WTC11 (cell line): ENCODE data around the gene KIAA1958. TPM values are rescaled to one million over a fixed set of nuclear protein-coding genes. Genes with fewer than 3 reads are reported as not detected.
A peak's percentile ranks its signal among the peaks of the same experiment; 100 is the strongest.

Experiments
- E2F5 ChIP-seq: sonication (generic); formaldehyde crosslinking; IDR thresholded peaks from 2 replicates; pipeline ENCODE4 v1.8.1; 2022; ENCODE audit warnings: mild to moderate bottlenecking, moderate library complexity, missing genetic modification reagents
- GTF2I ChIP-seq: fragments of 250-450 bp; sonication (Bioruptor Pico); conservative IDR thresholded peaks from 2 replicates; pipeline ENCODE4 v1.4.0; 2021; ENCODE audit warnings: mild to moderate bottlenecking
- MYBL2 ChIP-seq: sonication (generic); formaldehyde crosslinking; IDR thresholded peaks from 2 replicates; pipeline ENCODE4 v1.8.1; 2023; ENCODE audit warnings: mild to moderate bottlenecking, moderate library complexity, missing genetic modification reagents
- NFE2L1 ChIP-seq: sonication (generic); formaldehyde crosslinking; IDR thresholded peaks from 2 replicates; pipeline ENCODE4 v1.8.1; 2023; ENCODE audit warnings: missing genetic modification reagents
- NFYB ChIP-seq: sonication (generic); formaldehyde crosslinking; conservative IDR thresholded peaks from 2 replicates; pipeline ENCODE4 v1.8.0; 2022; ENCODE audit warnings: low read depth, missing genetic modification reagents
- PRDM15 ChIP-seq: sonication (generic); formaldehyde crosslinking; IDR thresholded peaks from 2 replicates; pipeline ENCODE4 v1.8.0; 2022; ENCODE audit warnings: missing genetic modification reagents
- TEAD1 ChIP-seq: sonication (generic); formaldehyde crosslinking; IDR thresholded peaks from 2 replicates; pipeline ENCODE4 v1.8.0; 2022; ENCODE audit warnings: mild to moderate bottlenecking, missing genetic modification reagents
- ZBTB21 ChIP-seq: sonication (generic); formaldehyde crosslinking; IDR thresholded peaks from 2 replicates; pipeline ENCODE4 v1.8.1; 2023; ENCODE audit warnings: mild to moderate bottlenecking, missing genetic modification reagents, borderline replicate concordance
- ZBTB43 ChIP-seq: sonication (generic); formaldehyde crosslinking; IDR thresholded peaks from 2 replicates; pipeline ENCODE4 v1.8.1; 2023; ENCODE audit warnings: mild to moderate bottlenecking, missing genetic modification reagents
- ZNF425 ChIP-seq: fragments of 250-450 bp; sonication (Bioruptor Pico); conservative IDR thresholded peaks from 2 replicates; pipeline ENCODE4 v1.9.0; 2021; ENCODE audit warnings: mild to moderate bottlenecking
- total RNA-seq: library from RNA; stranded (reverse); gene quantifications from 3 replicates; pipeline ENCODE4 v1.2.3, GENCODE V29; 2021
- TF ChIP-seq, protein P1 (sequence below): sonication (generic); formaldehyde crosslinking; IDR thresholded peaks from 2 replicates; pipeline ENCODE4 v1.8.0; 2022; ENCODE audit warnings: mild to moderate bottlenecking, missing genetic modification reagents

Gene KIAA1958
- total RNA-seq, 1 experiment from 2014 or later: 41.0 TPM

GRCh38 chr9:112717661-112718331 lies 231.2 kb downstream of the KIAA1958 start, which contains the start of gene INIP (continued):
- TF ChIP-seq TEAD1 (0 out of 2 replicates have a peak, but pooled peaks have one; percentile 28), ZBTB43 (CRISPR knock-in tag) (0 out of 2 replicates have a peak, but pooled peaks have one; percentile 27), NFE2L1 (CRISPR knock-in tag) (peak; percentile 82; the same call in 1 of the 2 replicates), ZNF425 (CRISPR knock-in tag) (no peak), PRDM15 (CRISPR knock-in tag) (no peak), ZBTB21 (peak; percentile 77), GTF2I (CRISPR knock-in tag) (no peak), MYBL2 (CRISPR knock-in tag) (no peak), E2F5 (peak; percentile 92), NFYB (CRISPR knock-in tag) (peak; percentile 40; the same call in 1 of the 2 replicates)
- TF ChIP-seq, protein P1, sequence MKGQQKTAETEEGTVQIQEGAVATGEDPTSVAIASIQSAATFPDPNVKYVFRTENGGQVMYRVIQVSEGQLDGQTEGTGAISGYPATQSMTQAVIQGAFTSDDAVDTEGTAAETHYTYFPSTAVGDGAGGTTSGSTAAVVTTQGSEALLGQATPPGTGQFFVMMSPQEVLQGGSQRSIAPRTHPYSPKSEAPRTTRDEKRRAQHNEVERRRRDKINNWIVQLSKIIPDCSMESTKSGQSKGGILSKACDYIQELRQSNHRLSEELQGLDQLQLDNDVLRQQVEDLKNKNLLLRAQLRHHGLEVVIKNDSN (CRISPR knock-in tag): 0 out of 2 replicates have a peak, but pooled peaks have one; percentile 10

Other genes with a start within 250 kb of the KIAA1958 start
- gene PTBP3, start 153.2 kb upstream of the KIAA1958 start, total RNA-seq: 97.5 to 108 TPM (median 100 TPM) in 3 replicates
- gene HSDL2, start 106.7 kb upstream of the KIAA1958 start, total RNA-seq: 13.8 to 15.3 TPM (median 14.3 TPM) in 3 replicates
- 16.0 to 19.1 TPM (median 16.7 TPM) in 3 replicates for gene INIP, start 231.3 kb downstream of the KIAA1958 start, total RNA-seq